ENCODE measurements around the gene FAM13A.
A peak's percentile ranks its signal among the peaks of the same experiment; 100 is the strongest.
"Not testable (repeated sequence)": the region's sequence is repeated elsewhere in the genome, so short reads cannot be mapped to it uniquely, and the experiment has no call there.

The FAM13A gene

GRCh38 chr4:89056953-89057398 lies at the start of gene FAM13A:
Gene FAM13A, minus strand, starts transcription at chr4:89057185. Its CDS starts 221 bp downstream, at chr4:89056964.
- in situ Hi-C loops (cut with HindIII; ENCODE audit: low pct_ligation_motif_present, low pct_unique_long_range_greater_than_20kb, low sequenced_read_pairs): no loop called here
- peak; percentile 92 for DNase-seq

DNA sequence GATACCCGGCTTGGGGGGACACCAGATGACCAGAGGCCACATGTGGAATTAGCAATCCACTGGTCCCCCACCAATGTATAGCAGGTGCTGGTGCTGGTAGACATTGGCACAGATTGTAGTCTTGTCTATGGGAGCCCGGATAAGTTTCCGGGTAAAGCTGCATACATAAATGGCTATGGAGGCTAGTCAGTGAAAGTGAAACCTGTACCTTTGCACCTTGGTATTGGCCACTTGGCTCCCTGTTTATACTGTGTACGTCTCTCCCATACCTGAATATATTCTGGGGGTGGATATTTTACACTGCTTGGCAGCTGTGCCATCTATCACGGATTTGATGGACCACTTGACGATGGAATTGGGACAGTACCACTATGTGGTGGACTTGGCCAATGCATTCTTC lies 48.7 kb upstream of the FAM13A start:
- in situ Hi-C loops (cut with HindIII; ENCODE audit: low pct_ligation_motif_present, low pct_unique_long_range_greater_than_20kb, low sequenced_read_pairs): no loop called here
- DNase-seq: no peak

GRCh38 chr4:89101256-89102161 lies 44.5 kb upstream of the FAM13A start:
- in situ Hi-C loops (cut with HindIII; ENCODE audit: low pct_ligation_motif_present, low pct_unique_long_range_greater_than_20kb, low sequenced_read_pairs): no loop called here
- DNase-seq: no peak

DNA sequence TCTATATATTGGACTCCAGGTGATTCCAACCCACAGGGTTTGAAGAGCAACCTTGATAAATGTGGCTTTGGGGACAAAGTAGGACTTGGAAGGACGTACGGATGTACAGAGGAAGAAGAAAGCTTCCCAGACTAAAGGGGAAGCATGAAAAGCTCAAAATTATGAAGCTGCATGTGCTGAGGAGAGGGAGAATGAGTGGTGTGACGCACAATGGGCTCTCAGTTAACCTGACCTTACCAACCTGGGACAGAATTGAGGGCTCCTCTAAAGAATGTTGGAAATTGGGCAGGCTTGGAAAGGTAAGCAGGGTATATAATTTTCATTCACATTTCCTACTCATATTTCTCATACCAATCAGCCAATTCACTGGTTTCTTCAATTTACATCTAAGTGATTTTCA lies 43.9 kb upstream of the FAM13A start:
- DNase-seq: no peak
- in situ Hi-C loops (cut with HindIII; ENCODE audit: low pct_ligation_motif_present, low pct_unique_long_range_greater_than_20kb, low sequenced_read_pairs): no loop called here

DNA sequence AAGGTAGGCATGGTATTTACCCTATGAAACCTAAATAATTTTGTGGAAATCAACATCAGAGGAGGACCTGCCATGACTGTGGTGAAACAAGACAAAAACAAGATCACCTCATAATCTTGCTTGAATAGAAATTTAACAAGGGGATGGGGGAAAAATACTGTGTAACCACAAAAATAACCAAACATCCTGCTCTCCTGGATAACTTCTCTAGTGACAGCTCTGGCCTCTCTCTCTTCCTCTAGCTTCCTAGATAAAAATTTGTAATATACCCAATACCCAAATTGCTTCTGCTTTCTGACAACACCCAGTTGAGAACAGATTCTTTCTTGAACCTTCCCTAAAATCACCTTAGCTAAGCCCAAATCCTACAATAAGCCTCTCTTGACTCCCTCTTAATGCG lies 42.5 kb upstream of the FAM13A start:
- in situ Hi-C loops (cut with HindIII; ENCODE audit: low pct_ligation_motif_present, low pct_unique_long_range_greater_than_20kb, low sequenced_read_pairs): no loop called here
- no peak for DNase-seq

- in situ Hi-C loops (cut with HindIII; ENCODE audit: low pct_ligation_motif_present, low pct_unique_long_range_greater_than_20kb, low sequenced_read_pairs): no loop called here
- DNase-seq: no peak
Observed at GRCh38 chr4:89099034-89099433, 42.0 kb upstream of the FAM13A start.

- in situ Hi-C loops (cut with HindIII; ENCODE audit: low pct_ligation_motif_present, low pct_unique_long_range_greater_than_20kb, low sequenced_read_pairs): no loop called here
- DNase-seq: no peak
Observed at GRCh38 chr4:89078300-89078699, 21.3 kb upstream of the FAM13A start.

DNA sequence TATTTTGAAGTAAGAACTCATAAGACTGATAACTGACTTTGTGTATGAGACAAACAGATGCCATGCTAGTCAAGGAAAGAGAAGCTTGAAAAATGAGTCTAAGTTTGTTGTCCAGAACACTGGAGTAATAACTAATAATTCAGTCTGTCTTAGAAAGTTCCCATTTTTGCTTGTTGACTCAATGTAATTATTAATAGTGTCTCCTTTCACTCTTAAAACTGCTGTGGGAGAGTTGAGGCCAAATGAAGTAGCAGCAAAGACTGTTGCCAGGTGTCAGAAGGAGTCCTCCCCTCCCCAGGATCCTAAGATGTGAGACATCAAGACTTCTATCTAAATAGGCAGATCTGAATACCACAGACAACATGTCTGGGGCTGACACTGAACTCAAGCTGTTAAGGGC lies 20.8 kb upstream of the FAM13A start:
- in situ Hi-C loops (cut with HindIII; ENCODE audit: low pct_ligation_motif_present, low pct_unique_long_range_greater_than_20kb, low sequenced_read_pairs): no loop called here
- no peak for DNase-seq

DNA sequence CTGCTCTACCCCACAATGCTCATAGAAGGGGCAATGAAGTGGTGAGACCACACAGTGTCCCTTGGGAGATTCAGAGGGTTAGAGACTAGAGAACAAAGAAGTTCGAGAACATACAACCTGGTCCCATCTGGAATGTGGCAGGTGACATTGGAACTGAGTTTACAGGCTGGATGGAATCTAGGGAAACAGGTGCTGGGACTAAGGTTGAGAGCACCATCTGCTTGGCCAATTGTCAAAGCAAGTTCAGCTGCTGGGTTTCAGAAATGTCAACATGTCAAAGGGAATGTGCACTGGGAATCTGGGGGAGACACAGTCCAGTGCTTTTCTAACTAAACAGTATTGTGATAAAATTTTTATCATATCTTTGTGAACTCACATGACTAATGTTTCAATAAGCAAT lies 15.9 kb upstream of the FAM13A start:
- DNase-seq: no peak
- in situ Hi-C loops (cut with HindIII; ENCODE audit: low pct_ligation_motif_present, low pct_unique_long_range_greater_than_20kb, low sequenced_read_pairs): no loop called here

GRCh38 chr4:89071311-89071710 lies 14.3 kb upstream of the FAM13A start:
- in situ Hi-C loops (cut with HindIII; ENCODE audit: low pct_ligation_motif_present, low pct_unique_long_range_greater_than_20kb, low sequenced_read_pairs): no loop called here
- no peak for DNase-seq

DNA sequence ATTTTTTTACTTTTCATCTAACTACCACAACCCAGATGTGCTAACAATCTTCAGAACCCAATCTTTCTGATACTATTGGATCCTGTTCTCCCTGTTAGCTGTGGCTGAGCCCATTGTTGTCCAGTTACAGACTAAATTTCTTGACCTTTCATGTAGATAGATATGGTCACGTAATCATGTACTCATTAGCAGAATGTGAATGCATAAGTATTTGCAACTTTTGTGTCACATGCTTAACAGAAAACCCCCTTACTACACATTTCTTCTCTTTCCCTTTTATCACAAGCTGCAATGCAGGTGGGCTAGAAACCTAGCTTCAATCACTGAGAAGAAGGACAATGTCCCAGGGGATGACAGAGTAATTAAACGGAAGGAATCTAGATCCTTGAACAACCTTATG lies 13.1 kb upstream of the FAM13A start:
- in situ Hi-C loops (cut with HindIII; ENCODE audit: low pct_ligation_motif_present, low pct_unique_long_range_greater_than_20kb, low sequenced_read_pairs): no loop called here
- no peak for DNase-seq

DNA sequence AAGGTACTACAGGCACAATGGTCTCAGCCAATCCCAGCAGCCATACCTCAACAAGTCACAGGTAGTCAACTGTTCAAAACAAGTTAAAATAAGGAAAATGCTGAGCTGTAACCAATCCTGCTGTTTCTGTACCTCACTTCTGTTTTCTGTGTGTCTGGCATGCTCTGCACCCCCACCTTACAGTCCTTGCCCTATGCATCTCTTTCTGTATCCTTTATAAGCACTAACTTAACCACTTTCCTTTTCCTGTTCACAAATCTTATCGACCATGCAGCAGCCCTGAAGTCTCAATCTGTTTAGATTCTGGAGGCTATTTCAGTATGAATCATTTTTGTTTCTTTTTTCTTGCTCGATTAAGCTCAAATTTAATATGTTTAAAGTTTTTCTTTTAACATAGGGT lies 12.5 kb upstream of the FAM13A start:
- DNase-seq: no peak
- in situ Hi-C loops (cut with HindIII; ENCODE audit: low pct_ligation_motif_present, low pct_unique_long_range_greater_than_20kb, low sequenced_read_pairs): no loop called here

DNA sequence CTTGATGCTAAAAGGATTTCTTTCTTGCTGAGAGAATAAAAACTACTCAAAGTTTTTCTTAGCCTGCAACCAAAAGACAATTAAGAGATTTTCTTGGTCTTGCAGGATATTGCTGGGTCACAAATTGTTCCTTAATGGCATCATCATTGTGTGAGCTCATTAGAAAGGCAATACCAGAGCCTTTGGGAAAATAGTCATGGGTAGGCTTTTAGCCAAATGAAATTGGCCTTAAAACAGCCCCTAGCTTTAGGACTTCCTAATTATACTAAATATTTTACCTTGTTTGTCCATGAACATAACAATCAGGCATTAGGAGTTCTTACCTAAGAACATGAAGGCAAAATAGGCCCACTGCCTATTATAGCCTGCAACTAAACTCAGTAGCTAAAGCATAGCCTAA lies 10.4 kb upstream of the FAM13A start:
- no peak for DNase-seq
- in situ Hi-C loops (cut with HindIII; ENCODE audit: low pct_ligation_motif_present, low pct_unique_long_range_greater_than_20kb, low sequenced_read_pairs): no loop called here

GRCh38 chr4:89064848-89065247 lies 7.9 kb upstream of the FAM13A start:
- DNase-seq: peak; percentile 79
- in situ Hi-C loops (cut with HindIII; ENCODE audit: low pct_ligation_motif_present, low pct_unique_long_range_greater_than_20kb, low sequenced_read_pairs): no loop called here

DNA sequence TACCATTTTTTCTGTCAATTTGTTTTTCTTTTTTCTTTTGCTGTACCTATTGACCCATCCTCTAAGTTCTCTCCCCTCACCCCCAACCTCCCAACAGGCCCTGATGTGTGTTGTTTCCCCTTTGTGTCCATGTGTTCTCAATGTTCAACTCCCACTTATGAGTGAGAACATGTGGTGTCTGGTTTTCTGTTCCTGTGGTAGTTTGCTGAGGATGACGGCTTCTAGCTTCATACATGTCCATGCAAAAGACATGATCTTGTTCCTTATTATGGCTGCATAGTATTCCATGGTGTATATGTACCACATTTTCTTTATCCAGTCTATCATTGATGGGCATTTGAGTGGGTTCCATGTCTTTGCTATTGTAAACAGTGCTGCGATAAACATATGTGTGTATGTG lies 859 bp upstream of the FAM13A start:
- in situ Hi-C loops (cut with HindIII; ENCODE audit: low pct_ligation_motif_present, low pct_unique_long_range_greater_than_20kb, low sequenced_read_pairs); DNase-seq: not testable (repeated sequence)

GRCh38 chr4:89056292-89056952 lies 563 bp downstream of the FAM13A start:
- in situ Hi-C loops (cut with HindIII; ENCODE audit: low pct_ligation_motif_present, low pct_unique_long_range_greater_than_20kb, low sequenced_read_pairs): no loop called here
- no peak for DNase-seq

- DNase-seq: peak; percentile 11
- in situ Hi-C loops (cut with HindIII; ENCODE audit: low pct_ligation_motif_present, low pct_unique_long_range_greater_than_20kb, low sequenced_read_pairs): no loop called here
Observed at GRCh38 chr4:89055157-89056080, 1.6 kb downstream of the FAM13A start.

- in situ Hi-C loops (cut with HindIII; ENCODE audit: low pct_ligation_motif_present, low pct_unique_long_range_greater_than_20kb, low sequenced_read_pairs): no loop called here
- no peak for DNase-seq
Observed at GRCh38 chr4:89054627-89055026, 2.4 kb downstream of the FAM13A start.

DNA sequence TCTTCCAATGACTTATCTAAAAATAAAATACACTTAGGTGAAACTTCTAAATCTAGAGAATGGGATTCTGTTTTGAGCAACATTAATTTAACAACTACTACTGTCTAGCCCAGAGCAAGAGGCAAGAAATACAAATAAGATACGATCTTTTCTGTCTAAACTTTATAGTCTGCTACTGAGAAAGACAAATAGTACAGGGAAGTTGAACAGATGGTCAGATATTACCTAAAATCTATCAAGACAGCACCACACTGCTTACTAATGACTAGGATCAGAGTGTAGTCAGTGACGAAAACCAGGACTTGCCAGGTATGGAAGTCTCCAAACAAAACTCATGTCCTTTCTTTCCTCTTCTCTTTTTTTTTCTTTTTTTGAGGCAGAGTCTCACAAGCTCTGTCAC lies 7.1 kb downstream of the FAM13A start:
- DNase-seq: no peak
- in situ Hi-C loops (cut with HindIII; ENCODE audit: low pct_ligation_motif_present, low pct_unique_long_range_greater_than_20kb, low sequenced_read_pairs): no loop called here

All from ACHN (cell line).